RCC 7860 (cell line): ENCODE measurements around the gene CDAN1.
"Not testable (repeated sequence)": the region's sequence is repeated elsewhere in the genome, so short reads cannot be mapped to it uniquely, and the experiment has no call there.

Source experiments
- DNase-seq: peaks from one replicate; pipeline ENCODE4 v3.0.0-alpha.2; 2015; ENCODE audit warnings: low spot score
- FAIRE-seq: peaks from 2 replicates; lab custom pipeline; 2012; peaks lifted over from hg19 to GRCh38; lab: Jason Lieb, UNC

Gene CDAN1

GRCh38 chr15:42736793-42737528 is at the start of gene CDAN1:
CDAN1 (minus strand) TSS chr15:42737128; CDS start chr15:42737102, 26 bp downstream.
- peak; percentile 58 for DNase-seq
- no peak for FAIRE-seq

GRCh38 chr15:42785569-42785968 is 48.6 kb upstream of the CDAN1 start:
- DNase-seq (no peak), FAIRE-seq (no peak)

GRCh38 chr15:42784705-42785104 is 47.8 kb upstream of the CDAN1 start:
- no peak for DNase-seq
- no peak for FAIRE-seq

GRCh38 chr15:42782716-42783115 is 45.8 kb upstream of the CDAN1 start:
- FAIRE-seq (no peak), DNase-seq (no peak)

- DNase-seq (no peak), FAIRE-seq (no peak)
These were observed 38.5 kb upstream of the CDAN1 start for GRCh38 chr15:42775416-42775815.

GRCh38 chr15:42772901-42773300 is 36.0 kb upstream of the CDAN1 start:
- DNase-seq (no peak), FAIRE-seq (no peak)

GRCh38 chr15:42772144-42772543 is 35.2 kb upstream of the CDAN1 start:
- FAIRE-seq (no peak), DNase-seq (no peak)

- DNase-seq, FAIRE-seq: not testable (repeated sequence)
These were observed 29.2 kb upstream of the CDAN1 start for GRCh38 chr15:42766109-42766508.

- not testable (repeated sequence) for FAIRE-seq
These were observed 27.3 kb upstream of the CDAN1 start for GRCh38 chr15:42764154-42764731.

GRCh38 chr15:42761813-42762212 is 24.9 kb upstream of the CDAN1 start:
- FAIRE-seq, DNase-seq: not testable (repeated sequence)

More at GRCh38 chr15:42764154-42764731, 27.3 kb upstream of the CDAN1 start:
- DNase-seq, result not testable (repeated sequence)

- DNase-seq (no peak), FAIRE-seq (no peak)
These were observed 23.8 kb upstream of the CDAN1 start for GRCh38 chr15:42760759-42761158.

GRCh38 chr15:42759093-42759492 is 22.2 kb upstream of the CDAN1 start:
- no peak for FAIRE-seq
- DNase-seq, result no peak

- no peak for FAIRE-seq
These were observed 13.4 kb upstream of the CDAN1 start for GRCh38 chr15:42750306-42750705.

GRCh38 chr15:42749266-42749665 is 12.3 kb upstream of the CDAN1 start:
- FAIRE-seq, result no peak
- DNase-seq, result no peak

More at GRCh38 chr15:42750306-42750705, 13.4 kb upstream of the CDAN1 start:
- no peak for DNase-seq

GRCh38 chr15:42744195-42744594 is 7.3 kb upstream of the CDAN1 start:
- FAIRE-seq (no peak), DNase-seq (no peak)

- DNase-seq, result no peak
- no peak for FAIRE-seq
These were observed 5.2 kb upstream of the CDAN1 start for GRCh38 chr15:42742149-42742548.

GRCh38 chr15:42741710-42742109 is 4.8 kb upstream of the CDAN1 start:
- FAIRE-seq, result no peak

GRCh38 chr15:42737529-42738328 is 801 bp upstream of the CDAN1 start:
- DNase-seq, result no peak
- no peak for FAIRE-seq

More at GRCh38 chr15:42741710-42742109, 4.8 kb upstream of the CDAN1 start:
- no peak for DNase-seq

GRCh38 chr15:42736178-42736792 is 643 bp downstream of the CDAN1 start:
- DNase-seq (no peak), FAIRE-seq (no peak)

GRCh38 chr15:42735382-42736165 is 1.4 kb downstream of the CDAN1 start:
- FAIRE-seq (no peak), DNase-seq (no peak)
